Esophagus (tissue), 2 donors: Measurements from ENCODE around the gene FBXO21. TPM values are rescaled to one million over a fixed set of nuclear protein-coding genes. Genes with fewer than 3 reads are reported as not detected.

Source experiments
- H3K27ac ChIP-seq, 2 donors: one replicate each; pipeline ENCODE4 v1.5.1; 2013; ENCODE audit warnings: low read depth in 2 of 2, mild to moderate bottlenecking in 2 of 2, inconsistent platforms in 1 of 2, low read length in 1 of 2, moderate library complexity in 1 of 2
- H3K27me3 ChIP-seq, 2 donors: one replicate each; pipeline ENCODE4 v1.6.1; 2013; ENCODE audit warnings: low read length in 2 of 2, control low read depth in 1 of 2, mild to moderate bottlenecking in 1 of 2; ENCODE audit not compliant: insufficient read depth in 2 of 2, control insufficient read depth in 1 of 2
- H3K36me3 ChIP-seq, 2 donors: one replicate each; pipeline ENCODE4 v1.6.1; 2013; ENCODE audit warnings: low read length in 1 of 2; ENCODE audit not compliant: control insufficient read depth in 2 of 2, insufficient read depth in 2 of 2
- H3K4me1 ChIP-seq, 2 donors: one replicate each; pipeline ENCODE4 v1.6.1; 2013; ENCODE audit warnings: low read length in 1 of 2; ENCODE audit not compliant: control insufficient read depth in 2 of 2, insufficient read depth in 2 of 2
- H3K4me3 ChIP-seq, 2 donors: one replicate each; pipeline ENCODE4 v1.5.1; 2013; ENCODE audit warnings: low read length in 2 of 2, mild to moderate bottlenecking in 2 of 2, low read depth in 1 of 2, moderate library complexity in 1 of 2
- H3K9me3 ChIP-seq, 2 donors: one replicate each; pipeline ENCODE4 v1.6.1; 2013; ENCODE audit warnings: mild to moderate bottlenecking in 2 of 2, low read depth in 1 of 2, low read length in 1 of 2, moderate library complexity in 1 of 2; ENCODE audit not compliant: control insufficient read depth in 2 of 2, insufficient read depth in 1 of 2
- WGBS, 2 donors: extraction: QIAGEN DNeasy Blood & Tissue Kit; methylation state at CpG; one replicate each; pipeline ENCODE4 v1.1.7; 2013; 5-methylcytosine and 5-hydroxymethylcytosine counted together
- polyA plus RNA-seq, 2 donors: library from polyadenylated mRNA; stranded (reverse); fragments of 200-250 nt; gene quantifications; one replicate each; pipeline ENCODE4 v1.2.3, GENCODE V29; 2013
- donor health status: healthy with polysubstance abuse.
- donor health status: Bipolar disorder and iron deficiency.

FBXO21 gene
- polyA plus RNA-seq, 2 donors = 4.4 to 9.1 TPM

- 92% methylated on average over 13 of the region's 13 CpGs for WGBS, 2 donors
Observed at GRCh38 chr12:117145597-117146154, 44.6 kb downstream of the FBXO21 start.

GRCh38 chr12:117144599-117144998 is 45.7 kb downstream of the FBXO21 start:
- Histone ChIP-seq H3K27ac (no peak overlapping the region), H3K4me1 (peaks cover 0 to 3% of the 10 kb centered on the region in 2 donors), H3K9me3 (no peaks in the 10 kb centered on the region), H3K27me3 (no peaks in the 10 kb centered on the region), H3K36me3 (peaks cover 0 to 10% of the 10 kb centered on the region in 2 donors), H3K4me3 (no peak overlapping the region)
- WGBS, 2 donors = 94 to 95% methylated on average over 15 of the region's 15 CpGs

More at GRCh38 chr12:117145597-117146154, 44.6 kb downstream of the FBXO21 start:
- H3K27me3 ChIP-seq = no peaks in the 10 kb centered on the region
- H3K4me1 ChIP-seq = peaks cover 0 to 3% of the 10 kb centered on the region in 2 donors
- no peak overlapping the region for H3K27ac ChIP-seq
- no peak overlapping the region for H3K4me3 ChIP-seq
- H3K36me3 ChIP-seq = peaks cover 0 to 16% of the 10 kb centered on the region in 2 donors
- H3K9me3 ChIP-seq = no peaks in the 10 kb centered on the region

GRCh38 chr12:117143008-117143532 is 47.2 kb downstream of the FBXO21 start:
- 59 to 64% methylated on average over 18 of the region's 18 CpGs for whole genome bisulfite sequencing, 2 donors
- no peaks in the 10 kb centered on the region for H3K9me3 ChIP-seq
- H3K4me1 ChIP-seq = peaks cover 0 to 3% of the 10 kb centered on the region in 2 donors
- H3K36me3 ChIP-seq = peaks cover 0 to 8% of the 10 kb centered on the region in 2 donors
- H3K4me3 ChIP-seq = no peak overlapping the region
- H3K27ac ChIP-seq = no peak overlapping the region
- H3K27me3 ChIP-seq = no peaks in the 10 kb centered on the region

GRCh38 chr12:117142094-117142493 is 48.2 kb downstream of the FBXO21 start:
- H3K27ac ChIP-seq = no peak overlapping the region
- no peak overlapping the region for H3K4me3 ChIP-seq
- peaks cover 0 to 3% of the 10 kb centered on the region in 2 donors for H3K4me1 ChIP-seq
- WGBS, 2 donors = 81% methylated on average over 12 of the region's 12 CpGs
- no peaks in the 10 kb centered on the region for H3K9me3 ChIP-seq
- H3K36me3 ChIP-seq = peaks cover 0 to 6% of the 10 kb centered on the region in 2 donors
- H3K27me3 ChIP-seq = no peaks in the 10 kb centered on the region

GRCh38 chr12:117141097-117141898 is 49.0 kb downstream of the FBXO21 start:
- H3K4me1 ChIP-seq = peaks cover 0 to 3% of the 10 kb centered on the region in 2 donors
- no peak overlapping the region for H3K4me3 ChIP-seq
- no peaks in the 10 kb centered on the region for H3K27me3 ChIP-seq
- no peaks in the 10 kb centered on the region for H3K9me3 ChIP-seq
- no peak overlapping the region for H3K27ac ChIP-seq
- H3K36me3 ChIP-seq = peaks cover 0 to 6% of the 10 kb centered on the region in 2 donors
- WGBS, 2 donors = 79 to 87% methylated on average over 29 of the region's 29 CpGs

- 36 to 43% methylated on average over 12 of the region's 12 CpGs for WGBS, 2 donors
- Histone ChIP-seq H3K4me1 (peaks cover 0 to 3% of the 10 kb centered on the region in 2 donors), H3K27me3 (no peaks in the 10 kb centered on the region), H3K4me3 (no peak overlapping the region), H3K36me3 (peaks cover 0 to 2% of the 10 kb centered on the region in 2 donors), H3K9me3 (no peaks in the 10 kb centered on the region), H3K27ac (no peak overlapping the region)
Observed at GRCh38 chr12:117140397-117141096, 49.7 kb downstream of the FBXO21 start.

GRCh38 chr12:117139025-117139717 is 51.1 kb downstream of the FBXO21 start:
- no peak overlapping the region for H3K27ac ChIP-seq
- WGBS, 2 donors = 88% methylated on average over 5 of the region's 5 CpGs
- no peak overlapping the region for H3K4me3 ChIP-seq
- H3K9me3 ChIP-seq = no peaks in the 10 kb centered on the region
- no peaks in the 10 kb centered on the region for H3K36me3 ChIP-seq
- peaks cover 0 to 3% of the 10 kb centered on the region in 2 donors for H3K4me1 ChIP-seq
- no peaks in the 10 kb centered on the region for H3K27me3 ChIP-seq

GRCh38 chr12:117134721-117135120 is 55.5 kb downstream of the FBXO21 start:
- Histone ChIP-seq H3K27me3 (no peaks in the 10 kb centered on the region), H3K36me3 (no peaks in the 10 kb centered on the region), H3K9me3 (no peaks in the 10 kb centered on the region), H3K4me3 (no peak overlapping the region), H3K4me1 (no peaks in the 10 kb centered on the region), H3K27ac (no peak overlapping the region)
- WGBS, 2 donors = 98 to 100% methylated on average over 2 of the region's 2 CpGs

GRCh38 chr12:117134059-117134458 is 56.2 kb downstream of the FBXO21 start:
- WGBS, 2 donors = 51 to 60% methylated on average over 10 of the region's 10 CpGs
- no peak overlapping the region for H3K27ac ChIP-seq
- no peak overlapping the region for H3K4me3 ChIP-seq
- H3K4me1 ChIP-seq = no peaks in the 10 kb centered on the region
- H3K27me3 ChIP-seq = no peaks in the 10 kb centered on the region
- no peaks in the 10 kb centered on the region for H3K9me3 ChIP-seq
- H3K36me3 ChIP-seq = no peaks in the 10 kb centered on the region
